ENCODE results near the gene DAPL1. TPM values are rescaled to one million over a fixed set of nuclear protein-coding genes. Genes with fewer than 3 reads are reported as not detected.
A peak's percentile ranks its signal among the peaks of the same experiment; 100 is the strongest.
"Not testable (repeated sequence)": the region's sequence is repeated elsewhere in the genome, so short reads cannot be mapped to it uniquely, and the experiment has no call there.

DAPL1 gene
- total RNA-seq, 4 donors from 2014 or later: 2.6 TPM; not detected in 3

- H3K36me3 ChIP-seq: no peaks in the 10 kb centered on the region
- no peaks in the 10 kb centered on the region for H3K27me3 ChIP-seq
- peaks cover 0 to 28% (median 0%) of the 10 kb centered on the region in 4 donors for H3K4me1 ChIP-seq
- no peaks in the 10 kb centered on the region for H3K9me3 ChIP-seq
- WGBS, 2 donors: 19 to 20% methylated on average over 3 of the region's 3 CpGs
- TF ChIP-seq POLR2A (IDR thresholded peaks at IDR 0.05): no peak
- TF ChIP-seq, protein P1, sequence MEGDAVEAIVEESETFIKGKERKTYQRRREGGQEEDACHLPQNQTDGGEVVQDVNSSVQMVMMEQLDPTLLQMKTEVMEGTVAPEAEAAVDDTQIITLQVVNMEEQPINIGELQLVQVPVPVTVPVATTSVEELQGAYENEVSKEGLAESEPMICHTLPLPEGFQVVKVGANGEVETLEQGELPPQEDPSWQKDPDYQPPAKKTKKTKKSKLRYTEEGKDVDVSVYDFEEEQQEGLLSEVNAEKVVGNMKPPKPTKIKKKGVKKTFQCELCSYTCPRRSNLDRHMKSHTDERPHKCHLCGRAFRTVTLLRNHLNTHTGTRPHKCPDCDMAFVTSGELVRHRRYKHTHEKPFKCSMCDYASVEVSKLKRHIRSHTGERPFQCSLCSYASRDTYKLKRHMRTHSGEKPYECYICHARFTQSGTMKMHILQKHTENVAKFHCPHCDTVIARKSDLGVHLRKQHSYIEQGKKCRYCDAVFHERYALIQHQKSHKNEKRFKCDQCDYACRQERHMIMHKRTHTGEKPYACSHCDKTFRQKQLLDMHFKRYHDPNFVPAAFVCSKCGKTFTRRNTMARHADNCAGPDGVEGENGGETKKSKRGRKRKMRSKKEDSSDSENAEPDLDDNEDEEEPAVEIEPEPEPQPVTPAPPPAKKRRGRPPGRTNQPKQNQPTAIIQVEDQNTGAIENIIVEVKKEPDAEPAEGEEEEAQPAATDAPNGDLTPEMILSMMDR (IDR thresholded peaks at IDR 0.05): no peak
- TF ChIP-seq EP300 (IDR thresholded peaks at IDR 0.05): peak in 1 of 2 donors; percentile 45
- no peak for DNase-seq (ENCODE audit: low spot score in 2 of 2)
- no peak overlapping the region for H3K4me3 ChIP-seq
- H3K27ac ChIP-seq: no peak overlapping the region
Observed at GRCh38 chr2:158845859-158846258, 50.7 kb downstream of the DAPL1 start.

DNA sequence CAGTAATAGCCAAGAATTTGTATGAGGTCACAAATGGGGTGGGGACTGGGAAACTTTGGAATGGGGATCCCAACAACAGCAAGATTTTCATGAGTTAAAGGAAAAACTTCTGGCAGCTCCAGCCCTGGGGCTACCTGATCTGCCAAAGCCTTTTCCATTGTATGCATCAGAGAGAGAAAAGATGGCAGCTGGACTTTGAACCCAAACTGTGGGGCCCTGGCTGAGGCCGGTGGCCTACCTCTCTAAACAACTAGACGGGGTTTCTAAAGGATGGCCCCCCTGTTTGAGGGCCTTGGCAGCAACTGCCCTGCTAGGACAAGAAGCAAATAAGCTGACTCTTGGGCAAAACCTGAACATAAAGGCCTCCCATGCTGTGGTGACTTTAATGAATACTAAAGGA is 52.4 kb downstream of the DAPL1 start:
- H3K9me3 ChIP-seq; DNase-seq (ENCODE audit: low spot score in 2 of 2); H3K36me3 ChIP-seq; H3K4me3 ChIP-seq; H3K27me3 ChIP-seq; H3K27ac ChIP-seq: not testable (repeated sequence)
- peaks cover 0 to 16% (median 0%) of the 10 kb centered on the region in 4 donors for H3K4me1 ChIP-seq
- 80 to 88% methylated on average over 2 of the region's 2 CpGs for WGBS, 2 donors

DNA sequence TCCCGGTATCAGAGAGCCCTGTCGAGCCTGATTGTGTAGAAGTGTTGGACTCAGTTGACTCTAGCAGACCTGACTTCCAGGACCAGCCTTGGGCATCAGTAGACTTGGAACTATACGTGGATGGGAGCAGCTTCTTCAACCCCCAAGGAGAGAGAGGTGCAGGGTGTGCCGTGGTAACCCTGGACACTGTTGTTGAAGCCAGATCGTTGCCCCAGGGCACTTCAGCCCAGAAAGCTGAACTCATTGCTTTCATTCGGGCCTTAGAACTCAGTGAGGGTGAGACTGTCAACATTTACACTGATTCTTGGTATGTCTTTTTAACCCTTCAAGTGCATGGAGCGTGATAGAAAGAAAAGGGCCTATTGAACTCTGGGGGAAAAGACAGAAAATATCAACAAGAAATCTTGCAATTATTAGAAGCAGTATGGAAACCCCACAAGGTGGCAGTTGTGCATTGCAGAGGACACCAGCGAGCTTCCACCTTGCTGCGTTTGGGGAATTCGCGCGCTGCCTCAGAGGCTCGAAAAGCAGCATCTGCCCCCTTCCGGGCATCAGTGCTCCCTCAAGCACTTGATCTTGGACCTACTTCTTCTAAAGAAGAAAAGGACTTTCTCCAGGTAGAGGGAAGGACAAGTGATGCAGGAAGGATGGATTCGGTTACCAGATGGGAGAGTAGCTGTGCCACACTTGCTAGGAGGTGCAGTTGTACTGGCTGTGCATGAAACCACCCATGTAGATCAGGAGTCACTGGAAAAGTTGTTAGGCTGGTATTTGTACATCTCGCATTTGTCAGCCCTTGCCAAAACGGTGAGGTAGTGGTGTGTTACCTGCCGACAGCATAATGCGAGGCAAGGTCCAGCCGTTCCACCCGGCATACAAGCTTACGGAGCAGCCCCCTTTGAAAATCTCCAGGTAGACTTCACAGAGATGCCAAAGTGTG is 53.2 kb downstream of the DAPL1 start:
- not testable (repeated sequence) for H3K9me3 ChIP-seq; DNase-seq (ENCODE audit: low spot score in 2 of 2); H3K36me3 ChIP-seq; H3K27me3 ChIP-seq; H3K4me3 ChIP-seq; H3K27ac ChIP-seq
- peaks cover 0 to 13% (median 0%) of the 10 kb centered on the region in 4 donors for H3K4me1 ChIP-seq
- WGBS, 2 donors: 73 to 83% methylated on average over 21 to 22 of the region's 22 CpGs

- TF ChIP-seq EP300 (IDR thresholded peaks at IDR 0.05): peak in 1 of 2 donors; percentile 9
- H3K4me3 ChIP-seq, H3K27me3 ChIP-seq, H3K36me3 ChIP-seq, H3K4me1 ChIP-seq, H3K9me3 ChIP-seq, H3K27ac ChIP-seq: not testable (repeated sequence)
- DNase-seq (ENCODE audit: low spot score in 2 of 2): peak in 1 of 2 donors; percentile 12
- 57% methylated on average over 9 of the region's 9 CpGs for WGBS, 2 donors
Observed at GRCh38 chr2:158860179-158860578, 65.1 kb downstream of the DAPL1 start.

DNA sequence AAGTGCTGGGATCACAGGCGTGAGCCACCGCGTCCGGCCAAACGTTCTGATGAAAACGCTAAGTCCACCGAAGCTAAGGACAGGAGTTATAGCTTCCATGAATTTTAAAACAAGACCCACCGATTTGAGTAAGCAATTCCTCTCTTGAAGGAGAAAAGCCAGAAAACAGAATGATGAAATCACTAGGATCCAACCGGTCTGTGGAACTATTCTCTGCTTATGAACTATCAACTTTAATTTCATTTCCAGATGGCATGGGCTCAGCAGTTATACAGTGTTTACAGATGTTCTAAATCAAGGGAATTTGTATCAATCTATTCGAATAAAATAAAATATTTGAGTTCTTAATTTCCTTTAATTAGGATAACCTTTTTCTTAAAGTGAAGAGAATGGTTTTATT is 66.5 kb downstream of the DAPL1 start:
- peaks cover 0 to 10% (median 0%) of the 10 kb centered on the region in 4 donors for H3K9me3 ChIP-seq
- not testable (repeated sequence) for H3K4me1 ChIP-seq; H3K27me3 ChIP-seq; H3K36me3 ChIP-seq; H3K27ac ChIP-seq; H3K4me3 ChIP-seq; DNase-seq (ENCODE audit: low spot score in 2 of 2)
- 80 to 83% methylated on average over 10 of the region's 10 CpGs for WGBS, 2 donors

- not testable (repeated sequence) for H3K36me3 ChIP-seq; H3K4me3 ChIP-seq; DNase-seq (ENCODE audit: low spot score in 2 of 2); H3K4me1 ChIP-seq; H3K27me3 ChIP-seq; H3K27ac ChIP-seq
- 94 to 99% methylated on average over 10 of the region's 10 CpGs for WGBS, 2 donors
- peaks cover 0 to 10% (median 0%) of the 10 kb centered on the region in 4 donors for H3K9me3 ChIP-seq
Observed at GRCh38 chr2:158865469-158865868, 70.4 kb downstream of the DAPL1 start.

Other genes with a start within 250 kb of the DAPL1 start
- 10 to 100 TPM; 43.5 to 66.3 (median 57.6) TPM for gene TANC1, start 173.3 kb downstream of the DAPL1 start, total RNA-seq